ENCODE results near the gene RFLNA. TPM values are rescaled to one million over a fixed set of nuclear protein-coding genes. Genes with fewer than 3 reads are reported as not detected.

RFLNA gene
- total RNA-seq, 2 experiments from 2014 or later, result not detected

DNA sequence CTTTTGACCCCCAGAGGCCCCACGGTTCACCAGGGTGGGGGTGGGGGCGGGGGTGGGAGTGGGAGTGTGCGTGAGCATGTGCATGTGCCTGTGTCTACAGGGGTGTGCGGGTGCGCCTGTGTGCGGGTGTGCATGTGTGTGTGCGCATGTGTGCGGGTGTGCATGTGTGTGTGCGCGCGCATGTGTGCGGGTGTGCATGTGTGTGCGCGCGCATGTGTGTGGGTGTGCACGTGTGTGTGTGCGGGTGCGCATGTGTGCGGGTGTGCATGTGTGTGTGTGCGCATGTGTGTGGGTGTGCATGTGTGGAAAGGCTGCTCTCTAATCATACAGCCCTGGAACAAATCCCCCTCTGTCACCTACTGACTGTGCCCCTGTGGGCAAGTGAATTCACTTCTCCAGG lies 38.8 kb downstream of the RFLNA start:
- H3K36me3 ChIP-seq (ENCODE audit: insufficient read depth, low read length), result peaks cover 43% of the 10 kb centered on the region
- no peak overlapping the region for H3K4me3 ChIP-seq (ENCODE audit: low read depth, low read length, poor library complexity, severe bottlenecking)
- no peaks in the 10 kb centered on the region for H3K9me3 ChIP-seq (ENCODE audit: low read length)
- no peak overlapping the region for H3K4me2 ChIP-seq (ENCODE audit: low read length)
- POLR2A ChIA-PET, result no interaction called here
- no peaks in the 10 kb centered on the region for H3K4me1 ChIP-seq (ENCODE audit: insufficient read depth, low read length, poor library complexity, severe bottlenecking)
- H3K79me2 ChIP-seq (ENCODE audit: insufficient read depth, low read depth, low read length), result no peaks in the 10 kb centered on the region
- CTCF ChIA-PET (ENCODE audit: unreplicated experiment), result interaction anchor here (0.7 kb wide), 1 partner anchor 295 kb away, joined by 3 read pairs; no protein-coding TSS in a partner anchor
- no TSS peak for BruUV-seq (replicated peaks)
- intact Hi-C loops (cut with micrococcal nuclease; ENCODE audit: unreplicated experiment), result no loop called here
- H4K20me1 ChIP-seq (ENCODE audit: insufficient read depth, low read length), result no peaks in the 10 kb centered on the region
- no peak overlapping the region for H2AFZ ChIP-seq (ENCODE audit: low read length)
- no peak for TF ChIP-seq EZH2phosphoT487 (IDR thresholded peaks at IDR 0.05; ENCODE audit: borderline replicate concordance, low read depth, low read length)
- TF ChIP-seq, protein P1, sequence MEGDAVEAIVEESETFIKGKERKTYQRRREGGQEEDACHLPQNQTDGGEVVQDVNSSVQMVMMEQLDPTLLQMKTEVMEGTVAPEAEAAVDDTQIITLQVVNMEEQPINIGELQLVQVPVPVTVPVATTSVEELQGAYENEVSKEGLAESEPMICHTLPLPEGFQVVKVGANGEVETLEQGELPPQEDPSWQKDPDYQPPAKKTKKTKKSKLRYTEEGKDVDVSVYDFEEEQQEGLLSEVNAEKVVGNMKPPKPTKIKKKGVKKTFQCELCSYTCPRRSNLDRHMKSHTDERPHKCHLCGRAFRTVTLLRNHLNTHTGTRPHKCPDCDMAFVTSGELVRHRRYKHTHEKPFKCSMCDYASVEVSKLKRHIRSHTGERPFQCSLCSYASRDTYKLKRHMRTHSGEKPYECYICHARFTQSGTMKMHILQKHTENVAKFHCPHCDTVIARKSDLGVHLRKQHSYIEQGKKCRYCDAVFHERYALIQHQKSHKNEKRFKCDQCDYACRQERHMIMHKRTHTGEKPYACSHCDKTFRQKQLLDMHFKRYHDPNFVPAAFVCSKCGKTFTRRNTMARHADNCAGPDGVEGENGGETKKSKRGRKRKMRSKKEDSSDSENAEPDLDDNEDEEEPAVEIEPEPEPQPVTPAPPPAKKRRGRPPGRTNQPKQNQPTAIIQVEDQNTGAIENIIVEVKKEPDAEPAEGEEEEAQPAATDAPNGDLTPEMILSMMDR (conservative IDR thresholded peaks at IDR 0.05; ENCODE audit: low read length), result no peak
- H3K27ac ChIP-seq (ENCODE audit: low read depth, low read length, poor library complexity, severe bottlenecking), result no peak overlapping the region
- no peak for DNase-seq (ENCODE audit: low spot score)
- H3K9me2 ChIP-seq (ENCODE audit: insufficient read depth, low read length), result no peaks in the 10 kb centered on the region

- no peak overlapping the region for H3K4me2 ChIP-seq (ENCODE audit: low read length)
- H2AFZ ChIP-seq (ENCODE audit: low read length), result no peak overlapping the region
- no peaks in the 10 kb centered on the region for H3K9me2 ChIP-seq (ENCODE audit: insufficient read depth, low read length)
- no peaks in the 10 kb centered on the region for H3K9me3 ChIP-seq (ENCODE audit: low read length)
- no peaks in the 10 kb centered on the region for H3K4me1 ChIP-seq (ENCODE audit: insufficient read depth, low read length, poor library complexity, severe bottlenecking)
- peaks cover 43% of the 10 kb centered on the region for H3K36me3 ChIP-seq (ENCODE audit: insufficient read depth, low read length)
- H3K4me3 ChIP-seq (ENCODE audit: low read depth, low read length, poor library complexity, severe bottlenecking), result no peak overlapping the region
- BruUV-seq (replicated peaks), result no TSS peak
- CTCF ChIA-PET (ENCODE audit: unreplicated experiment), result no interaction called here
- POLR2A ChIA-PET, result no interaction called here
- H3K79me2 ChIP-seq (ENCODE audit: insufficient read depth, low read depth, low read length), result no peaks in the 10 kb centered on the region
- no peak overlapping the region for H3K27ac ChIP-seq (ENCODE audit: low read depth, low read length, poor library complexity, severe bottlenecking)
- DNase-seq (ENCODE audit: low spot score), result no peak
- intact Hi-C loops (cut with micrococcal nuclease; ENCODE audit: unreplicated experiment), result no loop called here
- TF ChIP-seq, protein P1 (conservative IDR thresholded peaks at IDR 0.05; ENCODE audit: low read length), result no peak
- TF ChIP-seq EZH2phosphoT487 (IDR thresholded peaks at IDR 0.05; ENCODE audit: borderline replicate concordance, low read depth, low read length), result no peak
- H4K20me1 ChIP-seq (ENCODE audit: insufficient read depth, low read length), result no peaks in the 10 kb centered on the region
These were observed 39.4 kb downstream of the RFLNA start for GRCh38 chr12:124334266-124334665.

DNA sequence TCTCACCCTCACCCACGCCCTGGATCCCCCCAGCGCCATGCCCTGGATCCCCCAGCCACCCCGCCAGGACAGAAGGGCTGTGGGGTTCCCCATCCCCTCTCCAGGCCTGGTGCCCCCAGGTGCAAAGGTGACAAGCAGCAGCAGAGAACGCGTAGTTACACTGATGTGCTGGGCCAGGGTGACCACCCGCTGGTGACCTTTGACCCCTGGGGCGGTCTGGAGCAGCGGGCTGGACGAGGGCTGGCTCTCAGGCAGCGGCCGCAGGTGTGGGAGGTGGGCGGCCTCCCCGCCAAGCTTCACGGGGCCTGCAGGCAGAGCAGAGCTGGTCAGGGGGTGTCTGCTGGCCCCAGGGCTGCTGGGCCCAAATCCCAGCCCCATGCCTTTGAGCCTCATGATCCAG lies 40.1 kb downstream of the RFLNA start:
- CTCF ChIA-PET (ENCODE audit: unreplicated experiment), result no interaction called here
- H3K9me2 ChIP-seq (ENCODE audit: insufficient read depth, low read length), result no peaks in the 10 kb centered on the region
- H3K9me3 ChIP-seq (ENCODE audit: low read length), result no peaks in the 10 kb centered on the region
- no peak overlapping the region for H3K4me2 ChIP-seq (ENCODE audit: low read length)
- H3K4me3 ChIP-seq (ENCODE audit: low read depth, low read length, poor library complexity, severe bottlenecking), result no peak overlapping the region
- no peak overlapping the region for H2AFZ ChIP-seq (ENCODE audit: low read length)
- POLR2A ChIA-PET, result no interaction called here
- H3K79me2 ChIP-seq (ENCODE audit: insufficient read depth, low read depth, low read length), result no peaks in the 10 kb centered on the region
- TF ChIP-seq, protein P1 (conservative IDR thresholded peaks at IDR 0.05; ENCODE audit: low read length), result no peak
- no peak for TF ChIP-seq EZH2phosphoT487 (IDR thresholded peaks at IDR 0.05; ENCODE audit: borderline replicate concordance, low read depth, low read length)
- intact Hi-C loops (cut with micrococcal nuclease; ENCODE audit: unreplicated experiment), result no loop called here
- BruUV-seq (replicated peaks), result no TSS peak
- DNase-seq (ENCODE audit: low spot score), result no peak
- H3K27ac ChIP-seq (ENCODE audit: low read depth, low read length, poor library complexity, severe bottlenecking), result no peak overlapping the region
- H3K36me3 ChIP-seq (ENCODE audit: insufficient read depth, low read length), result peaks cover 44% of the 10 kb centered on the region
- no peaks in the 10 kb centered on the region for H4K20me1 ChIP-seq (ENCODE audit: insufficient read depth, low read length)
- no peaks in the 10 kb centered on the region for H3K4me1 ChIP-seq (ENCODE audit: insufficient read depth, low read length, poor library complexity, severe bottlenecking)
